Gastroesophageal sphincter (tissue), 3 donors: ENCODE data around the gene MAPK8.

Experiments used
- CTCF ChIP-seq, 4 experiments: fragments of 200-600 bp in 2 of 4; fragments of 450-650 bp in 2 of 4; sonication (generic) in 1 of 4; IDR thresholded peaks; one replicate each; pipeline ENCODE4 v1.5.1; 2017 to 2019; ENCODE audit warnings: antibody characterized with exemption in 4 of 4, mild to moderate bottlenecking in 2 of 4, moderate library complexity in 2 of 4
- EP300 ChIP-seq: sonication (generic); formaldehyde crosslinking; IDR thresholded peaks from one replicate; pipeline ENCODE4 v1.6.1; 2017; ENCODE audit warnings: antibody characterized with exemption, mild to moderate bottlenecking
- POLR2A ChIP-seq, 2 donors: fragments of 450-650 bp; IDR thresholded peaks; one replicate each; pipeline ENCODE4 v1.6.1; 2017; ENCODE audit warnings: antibody characterized with exemption in 2 of 2, mild to moderate bottlenecking in 2 of 2, moderate library complexity in 1 of 2
- POLR2AphosphoS5 ChIP-seq: sonication (generic); formaldehyde crosslinking; IDR thresholded peaks from one replicate; pipeline ENCODE4 v1.6.1; 2017; ENCODE audit warnings: antibody characterized with exemption

- TF ChIP-seq POLR2A (IDR thresholded peaks at IDR 0.05) (no peak), CTCF (IDR thresholded peaks at IDR 0.05) (no peak), POLR2AphosphoS5 (no peak), EP300 (no peak)
These were observed 180.8 kb downstream of the MAPK8 start for GRCh38 chr10:48487244-48487643.
